HEK293T (cell line): ENCODE measurements around the gene CELF1.

Experiments
- FOXM1 ChIP-seq: fragments of 450-650 bp; IDR thresholded peaks from 2 replicates; pipeline ENCODE4 v1.6.1; 2017; ENCODE audit warnings: mild to moderate bottlenecking, borderline replicate concordance
- NFRKB ChIP-seq: fragments of 450-650 bp; IDR thresholded peaks from 2 replicates; pipeline ENCODE4 v1.6.1; 2016; ENCODE audit warnings: mild to moderate bottlenecking, moderate library complexity
- SP1 ChIP-seq: fragments of 450-650 bp; IDR thresholded peaks from 2 replicates; pipeline ENCODE4 v1.6.1; 2017
- SUZ12 ChIP-seq: fragments of 450-650 bp; IDR thresholded peaks from 2 replicates; pipeline ENCODE4 v1.6.1; 2016; ENCODE audit warnings: mild to moderate bottlenecking
- ZNF384 ChIP-seq: fragments of 450-650 bp; IDR thresholded peaks from 2 replicates; pipeline ENCODE4 v1.6.1; 2016

- TF ChIP-seq NFRKB = no peak
- no peak for TF ChIP-seq ZNF384
- no peak for TF ChIP-seq SP1
- no peak for TF ChIP-seq FOXM1
- TF ChIP-seq SUZ12 = no peak
Measured at GRCh38 chr11:47434011-47434786, 118.7 kb downstream of the CELF1 start.
